Measurements from ENCODE around the gene ACTR1B.
A peak's percentile ranks its signal among the peaks of the same experiment; 100 is the strongest.
"Not testable (repeated sequence)": the region's sequence is repeated elsewhere in the genome, so short reads cannot be mapped to it uniquely, and the experiment has no call there.

Gene ACTR1B

GRCh38 chr2:97688062-97688827 is 24.4 kb upstream of the ACTR1B start:
- no peak for DNase-seq (ENCODE audit: low read depth in 3 of 3)

DNA sequence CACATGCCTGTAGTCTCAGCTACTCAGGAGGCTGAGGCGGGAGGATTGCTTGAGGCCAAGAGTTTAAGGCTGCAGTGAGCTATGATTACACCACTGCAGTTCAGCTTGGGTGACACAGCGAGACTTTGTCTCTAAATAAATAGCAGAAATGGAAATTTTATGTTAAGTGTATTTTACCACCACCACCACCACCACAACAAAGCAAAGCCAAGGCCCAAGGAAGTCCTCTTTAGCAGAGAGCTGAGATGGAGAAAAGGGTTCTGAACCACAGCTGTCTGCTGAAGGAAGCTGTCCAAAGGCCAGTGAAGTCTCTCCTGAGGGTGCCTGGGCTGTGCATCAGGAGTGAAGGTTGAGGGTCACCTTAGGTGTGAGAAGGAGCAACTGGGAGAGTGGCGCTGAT is 23.4 kb upstream of the ACTR1B start:
- not testable (repeated sequence) for DNase-seq (ENCODE audit: low read depth in 3 of 3)

DNA sequence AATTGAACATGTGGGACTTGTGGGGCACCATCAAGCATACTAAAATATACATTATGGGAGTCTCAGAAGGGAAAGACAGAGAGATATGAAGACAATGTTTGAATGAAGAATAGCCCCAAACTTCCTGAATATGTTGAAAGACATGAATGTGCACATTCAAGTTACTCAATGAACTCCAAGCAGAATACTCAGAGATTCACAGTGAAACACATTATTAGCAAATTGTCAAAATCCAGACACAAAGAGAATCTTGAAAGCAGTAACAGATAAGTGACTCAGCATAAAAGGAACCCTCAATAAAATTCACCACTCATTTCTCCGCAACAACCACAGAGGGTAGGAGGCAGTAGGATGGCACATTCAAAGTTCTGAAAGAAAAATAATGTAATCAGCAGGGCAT is 14.5 kb upstream of the ACTR1B start:
- no peak for DNase-seq (ENCODE audit: low read depth in 3 of 3)

DNA sequence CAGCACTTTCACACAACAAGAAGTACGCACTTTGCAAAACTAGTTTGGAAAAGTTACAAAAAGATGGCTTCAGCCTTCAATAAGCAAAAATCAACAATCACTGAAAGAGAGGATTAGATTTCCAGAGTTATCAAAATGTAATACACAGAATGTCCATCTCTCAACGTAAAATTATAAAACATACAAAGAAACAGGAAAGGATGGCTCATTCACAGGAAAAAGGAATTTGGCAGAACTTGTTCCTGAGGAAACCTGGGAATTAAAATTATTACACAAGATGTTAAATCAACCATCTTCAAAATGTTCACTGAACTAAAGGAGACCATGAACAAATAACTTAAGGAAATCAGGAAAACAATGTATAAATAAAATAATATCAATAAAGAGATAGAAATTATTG is 13.6 kb upstream of the ACTR1B start:
- DNase-seq (ENCODE audit: low read depth in 3 of 3): no peak

DNA sequence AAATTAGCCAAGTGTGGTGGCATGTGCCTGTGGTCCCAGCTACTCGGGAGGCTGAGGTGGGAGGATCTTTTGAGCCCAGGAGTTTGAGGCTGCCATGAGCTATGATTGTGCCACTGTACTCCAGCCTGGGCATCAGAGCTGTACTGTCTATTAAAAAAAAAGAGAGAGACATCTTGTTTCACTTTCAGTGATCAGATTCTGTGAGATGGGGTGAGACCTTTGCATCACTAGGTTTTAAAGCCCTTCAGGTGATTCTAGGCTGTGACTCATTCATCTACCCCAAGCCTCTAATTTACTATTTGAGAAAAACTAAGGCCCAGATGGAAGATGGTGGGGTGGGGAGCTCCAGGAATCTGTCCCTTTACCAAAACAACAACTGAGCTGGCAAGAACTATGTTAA is 12.8 kb upstream of the ACTR1B start:
- no peak for DNase-seq (ENCODE audit: low read depth in 3 of 3)

DNA sequence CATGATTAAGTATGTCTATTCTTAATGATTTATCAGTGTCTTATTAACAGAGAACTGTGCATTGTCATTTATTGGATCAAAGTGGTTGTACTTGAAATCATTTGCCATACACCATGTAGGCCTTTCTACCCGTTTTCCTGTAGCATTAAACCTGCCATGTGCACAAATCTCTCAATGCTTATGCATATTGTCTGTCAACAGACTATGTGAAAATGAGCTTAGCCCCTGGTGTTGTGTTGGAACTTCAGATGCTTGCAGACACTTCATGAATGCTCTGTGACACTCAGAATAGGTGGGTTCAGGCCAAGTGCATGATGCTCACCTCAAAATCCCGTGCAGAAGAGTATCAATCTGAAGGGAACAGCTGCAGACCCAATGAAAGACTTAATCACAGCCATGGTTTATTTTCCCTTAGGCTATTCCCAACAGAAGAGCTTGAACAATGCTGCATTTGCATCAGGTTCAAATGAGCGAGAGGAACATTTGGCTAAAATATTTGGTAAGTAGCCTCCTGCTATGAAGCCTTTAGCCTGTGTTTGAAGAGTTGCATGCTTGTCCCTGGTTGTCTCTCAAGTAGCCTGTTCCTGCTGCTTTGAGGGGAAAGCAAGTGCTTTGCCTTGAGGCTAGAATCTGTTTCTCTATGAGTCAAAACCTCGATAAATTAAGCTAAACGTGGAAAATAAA is 11.7 kb upstream of the ACTR1B start:
- no peak for DNase-seq (ENCODE audit: low read depth in 3 of 3)

- DNase-seq (ENCODE audit: low read depth in 3 of 3): peak in 2 of 3 donors; percentile 28 to 44
Measured at GRCh38 chr2:97673915-97674283, 10.1 kb upstream of the ACTR1B start.

DNA sequence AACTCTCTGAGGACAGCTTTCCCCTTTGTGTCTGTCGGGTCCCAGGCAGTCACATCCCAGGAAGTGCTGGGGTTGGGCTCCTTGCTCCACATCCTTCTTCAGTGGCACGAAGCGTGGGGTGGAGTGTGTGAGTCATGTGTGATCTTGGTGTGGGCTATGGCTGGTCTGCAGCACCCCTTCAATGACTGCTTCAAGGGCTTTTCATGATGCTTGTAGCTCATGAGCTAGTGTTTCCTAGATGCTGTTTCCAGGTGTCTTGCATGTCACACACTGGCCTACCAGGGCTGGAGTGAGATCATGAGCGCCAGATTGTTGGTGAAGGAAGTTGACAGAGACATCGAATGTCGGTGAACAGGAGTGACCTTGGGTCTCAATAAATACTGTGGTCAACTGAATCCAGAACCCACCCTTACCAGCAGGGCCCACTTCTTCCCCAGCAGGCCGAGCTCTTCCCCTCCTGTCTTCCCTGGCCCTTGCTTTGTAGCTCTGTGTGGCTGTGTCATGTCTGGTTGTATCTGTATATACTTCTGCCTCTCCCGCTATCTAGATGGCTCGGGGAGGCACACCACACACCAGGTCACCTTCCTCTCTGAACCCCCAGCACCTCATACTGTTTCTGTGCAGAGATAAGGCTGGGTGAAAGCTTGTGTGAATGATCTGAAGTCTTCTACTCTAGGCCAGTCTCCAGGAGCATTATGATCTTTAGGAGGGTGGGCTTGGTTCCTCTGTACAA is 9.5 kb upstream of the ACTR1B start:
- peak in 1 of 3 donors; percentile 15 for DNase-seq (ENCODE audit: low read depth in 3 of 3)

DNA sequence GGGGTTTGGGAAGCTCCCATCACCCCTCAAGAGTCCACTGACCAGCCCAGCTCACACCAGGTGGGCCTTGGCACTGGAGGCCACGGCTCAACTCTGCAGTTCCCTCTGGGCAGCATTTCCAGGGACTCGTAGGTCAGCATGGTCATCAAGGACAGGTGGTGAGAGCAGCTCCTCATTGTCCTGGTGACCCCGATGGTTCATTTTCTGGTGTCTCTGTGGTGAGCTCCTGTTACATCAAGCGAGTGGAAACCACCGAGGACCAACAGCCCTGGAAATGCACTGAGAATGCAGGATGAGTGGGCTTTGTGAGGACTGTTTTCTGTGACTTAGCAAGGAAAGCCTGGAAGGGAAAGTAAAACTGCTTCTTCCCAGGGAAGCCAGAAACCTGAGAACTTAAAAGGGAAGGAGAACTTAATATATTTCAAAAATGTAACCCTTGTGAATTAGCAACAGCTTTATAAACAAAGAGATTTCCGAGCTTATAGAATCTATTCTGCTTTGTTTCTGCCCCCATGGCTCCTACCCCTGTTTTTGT is 8.8 kb upstream of the ACTR1B start:
- DNase-seq (ENCODE audit: low read depth in 3 of 3): not testable (repeated sequence)

DNA sequence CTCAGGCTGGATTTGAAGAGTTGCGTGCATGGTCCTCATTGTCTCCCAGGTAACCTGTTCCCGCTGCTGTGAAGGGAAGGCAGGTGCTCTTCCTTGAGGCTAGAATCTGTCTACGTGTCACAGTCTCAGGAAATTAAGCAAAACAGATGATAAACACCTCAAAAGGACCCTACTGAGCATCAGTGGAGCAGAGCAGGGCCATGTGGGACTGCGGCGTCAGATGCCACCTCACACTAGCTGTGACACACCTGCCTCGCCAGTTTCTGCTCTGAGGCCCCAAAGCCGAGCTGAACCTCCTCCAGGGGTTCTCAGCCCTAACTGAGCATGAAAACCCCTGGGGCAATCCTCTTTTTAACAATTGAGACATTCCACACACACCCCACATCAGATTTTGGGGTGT is 7.7 kb upstream of the ACTR1B start:
- DNase-seq (ENCODE audit: low read depth in 3 of 3): no peak

DNA sequence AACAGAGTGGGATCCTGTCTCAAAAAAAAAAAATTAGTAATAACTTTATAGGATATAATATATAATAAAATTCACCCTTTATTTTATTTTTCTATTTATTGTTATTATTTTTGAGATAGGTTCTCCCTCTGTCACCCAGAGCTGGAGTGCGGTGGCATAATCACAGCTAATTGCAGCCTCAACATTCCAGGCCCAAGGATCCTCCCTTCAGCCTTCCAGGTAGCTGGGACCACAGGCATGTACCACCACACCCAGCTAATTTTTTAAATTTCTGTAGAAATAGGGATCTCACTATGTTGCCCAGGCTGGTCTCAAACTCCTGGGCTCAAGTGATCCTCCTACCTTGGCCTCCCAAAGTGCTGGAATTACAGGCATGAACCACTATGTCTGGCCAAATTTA is 6.6 kb upstream of the ACTR1B start:
- DNase-seq (ENCODE audit: low read depth in 3 of 3): no peak

DNA sequence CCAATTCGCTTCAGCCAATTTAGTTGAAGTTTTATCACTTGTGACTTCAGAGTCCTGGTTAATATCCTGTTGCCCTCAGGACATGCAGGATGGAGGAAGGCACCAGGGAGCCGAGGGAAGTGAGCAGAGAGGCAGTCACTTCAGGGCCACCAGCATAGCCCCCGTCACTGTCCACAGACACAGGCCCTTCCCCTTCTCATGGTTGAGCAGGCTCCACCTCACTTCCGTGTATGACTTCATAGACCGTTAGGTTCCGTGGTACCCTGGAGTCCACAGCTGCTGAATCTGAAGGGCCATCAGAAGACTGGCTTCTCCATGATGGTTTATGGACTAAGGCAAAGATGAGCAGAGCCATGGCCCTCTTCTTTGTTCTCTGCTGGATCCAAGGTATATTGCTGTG is 5.6 kb upstream of the ACTR1B start, which contains the start of gene C2orf92:
C2orf92 (plus strand) TSS at position 266 of the 400 bp plus-strand sequence; CDS start at position 342, 76 bp downstream.
- DNase-seq (ENCODE audit: low read depth in 3 of 3): no peak

- DNase-seq (ENCODE audit: low read depth in 3 of 3): no peak
Measured at GRCh38 chr2:97664636-97664970, 759 bp upstream of the ACTR1B start.

GRCh38 chr2:97663626-97663961 is 250 bp downstream of the ACTR1B start:
- DNase-seq (ENCODE audit: low read depth in 3 of 3): no peak

GRCh38 chr2:97662895-97663625 is 784 bp downstream of the ACTR1B start:
- peak; percentile 70 to 84 (median 78) for DNase-seq (ENCODE audit: low read depth in 3 of 3)

DNA sequence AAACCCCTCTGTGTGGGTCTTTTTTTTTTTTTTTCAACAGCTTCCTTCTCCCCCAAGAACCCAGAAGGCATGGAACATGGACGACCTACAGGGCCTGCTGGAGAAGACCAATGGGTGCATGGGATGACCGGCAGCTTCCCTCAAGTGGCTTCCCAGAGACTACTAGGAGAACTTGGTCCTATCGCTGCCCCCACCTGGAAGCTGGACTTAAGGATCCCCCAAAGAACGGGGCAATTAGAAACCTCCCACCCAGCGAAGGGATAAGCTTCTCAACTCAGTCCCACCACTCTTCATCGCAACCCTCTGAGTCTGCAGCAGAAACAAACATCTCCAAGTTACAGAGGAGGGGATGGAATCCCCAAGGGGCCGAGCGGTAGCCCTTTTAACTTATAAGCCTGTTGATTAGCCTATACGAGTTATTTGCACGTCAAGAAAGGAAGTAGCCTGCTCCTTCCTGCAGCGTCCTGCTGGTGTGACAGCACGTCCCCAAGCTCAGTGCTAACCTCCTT is 1.4 kb downstream of the ACTR1B start:
- no peak for DNase-seq (ENCODE audit: low read depth in 3 of 3)

DNA sequence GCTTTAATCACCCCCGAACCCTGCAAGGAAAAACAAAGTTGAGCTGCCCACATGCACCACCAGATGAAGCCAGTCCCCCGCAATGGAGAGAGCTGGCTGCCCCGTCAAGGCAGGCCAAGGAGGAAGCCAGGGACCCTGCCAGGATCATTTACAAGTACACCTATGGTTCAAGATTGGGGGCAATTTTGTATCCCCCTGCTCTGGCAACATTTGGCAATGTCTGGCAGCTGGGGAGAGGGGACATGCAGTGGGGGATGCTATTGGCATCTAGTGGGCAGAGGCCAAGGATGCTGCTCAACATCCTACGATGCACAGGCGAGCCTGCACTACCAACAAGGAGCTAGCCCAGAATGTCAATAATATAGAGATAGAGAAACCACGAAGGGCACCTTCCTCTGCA is 1.9 kb downstream of the ACTR1B start:
- DNase-seq (ENCODE audit: low read depth in 3 of 3): no peak

- no peak for DNase-seq (ENCODE audit: low read depth in 3 of 3)
Measured at GRCh38 chr2:97660775-97661389, 3.0 kb downstream of the ACTR1B start.

DNA sequence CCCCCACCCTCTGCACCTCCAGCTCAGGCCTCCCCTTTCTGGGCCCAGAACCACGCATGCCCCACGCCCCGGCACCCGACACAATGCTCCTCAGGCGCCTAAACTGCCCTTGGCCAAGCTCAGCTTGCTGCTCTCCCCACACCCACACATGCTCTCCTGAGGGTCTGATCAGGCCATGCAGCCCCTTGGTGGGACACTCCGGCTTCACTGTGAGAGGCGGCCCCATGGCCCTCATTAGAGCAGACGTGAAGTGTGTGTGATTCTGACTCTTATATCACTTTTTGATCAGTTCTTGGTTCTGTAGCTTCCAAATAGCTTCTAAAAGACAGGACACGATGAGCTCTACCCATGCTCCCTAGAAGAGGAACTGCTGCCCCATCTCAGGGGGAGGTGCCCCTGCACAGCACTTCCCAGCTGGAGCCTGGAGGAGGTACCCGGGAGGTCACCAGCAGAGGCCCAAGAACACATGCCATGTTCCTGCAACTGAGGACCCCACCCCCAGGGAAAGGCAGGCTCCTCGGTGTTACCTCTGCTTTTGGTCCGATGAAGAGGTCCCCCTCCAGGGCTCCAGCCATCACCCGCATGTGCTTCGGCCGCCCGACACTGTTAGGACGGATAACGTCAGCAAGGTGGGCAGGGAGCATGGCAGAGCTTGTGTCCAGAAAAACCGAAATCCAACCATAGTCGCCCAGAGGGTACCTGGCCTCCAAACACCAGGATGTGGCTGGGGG is 3.6 kb downstream of the ACTR1B start:
- DNase-seq (ENCODE audit: low read depth in 3 of 3): no peak

DNA sequence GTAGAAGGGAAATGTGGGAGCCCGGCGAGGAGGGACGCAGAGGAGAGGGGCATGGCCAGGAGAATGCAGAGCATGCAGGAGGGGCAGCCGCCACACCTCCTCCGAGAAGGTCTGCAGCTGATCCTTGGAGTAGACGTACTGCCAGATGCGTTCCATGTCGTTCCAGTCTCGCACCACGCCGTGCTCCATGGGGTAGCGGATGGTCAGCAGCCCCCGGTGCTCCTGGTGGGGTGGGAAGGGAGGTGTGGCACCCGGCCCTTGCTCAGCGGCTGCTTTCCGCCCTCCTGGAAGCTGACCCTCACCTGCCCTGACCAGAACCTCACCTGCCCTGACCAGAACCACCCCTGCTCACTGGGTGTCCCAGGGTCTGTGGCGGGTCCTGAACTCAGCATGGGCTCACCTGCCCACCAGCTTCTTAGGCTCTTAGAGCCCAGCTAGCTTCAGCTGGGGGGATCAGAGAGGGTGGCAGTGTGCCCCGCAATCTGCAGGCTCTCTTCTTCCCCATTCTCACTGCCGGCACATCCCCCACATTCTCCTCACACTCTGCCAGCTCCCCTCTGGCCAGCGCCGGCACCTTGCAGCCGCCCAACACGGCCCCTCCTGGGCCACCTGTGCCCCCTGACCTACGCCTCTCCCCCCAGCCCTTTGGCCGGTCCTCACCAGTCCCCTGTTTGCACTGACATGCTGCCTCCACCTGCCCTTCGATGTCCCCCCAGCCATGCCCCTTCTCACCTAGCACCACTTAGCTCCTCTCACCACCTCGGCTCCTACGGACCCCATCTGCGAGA is 4.4 kb downstream of the ACTR1B start:
- DNase-seq (ENCODE audit: low read depth in 3 of 3): no peak

Data from stimulated activated CD4-positive, alpha-beta T cell treated with anti-CD3 and anti-CD28 coated beads, TNF-alpha, amount 100 ng/mL, for 48 hours (primary cell).